RWPE2 (cell line): ENCODE data around the gene MYL10.

Source experiments
- ATAC-seq: fragments of 200-7000 bp; cut with Tn5 transposase; 3 replicates; pipeline ENCODE4 v1.9.1; 2021; ENCODE audit warnings: low read depth
- DNase-seq: peaks from one replicate; pipeline ENCODE4 v3.0.0-alpha.2; 2020; ENCODE audit warnings: low spot score
- H3K27ac ChIP-seq: fragments of 450-650 bp; 2 replicates; pipeline ENCODE4 v1.5.1; 2017; ENCODE audit warnings: mild to moderate bottlenecking; ENCODE audit not compliant: poor library complexity, severe bottlenecking
- H3K27me3 ChIP-seq: fragments of 250-450 bp; sonication (Bioruptor Pico); 2 replicates; pipeline ENCODE4 v1.5.1; 2021; ENCODE audit warnings: mild to moderate bottlenecking, moderate library complexity; ENCODE audit not compliant: insufficient read depth, poor library complexity, severe bottlenecking
- H3K36me3 ChIP-seq: fragments of 250-450 bp; sonication (Bioruptor Pico); 2 replicates; pipeline ENCODE4 v1.5.1; 2020; ENCODE audit warnings: low read depth, mild to moderate bottlenecking, moderate library complexity
- H3K4me1 ChIP-seq: fragments of 250-450 bp; sonication (Bioruptor Pico); 2 replicates; pipeline ENCODE4 v1.5.1; 2021; ENCODE audit warnings: mild to moderate bottlenecking, moderate library complexity; ENCODE audit not compliant: insufficient read depth, poor library complexity, severe bottlenecking
- H3K4me3 ChIP-seq: fragments of 250-450 bp; sonication (Bioruptor Pico); 2 replicates; pipeline ENCODE4 v1.5.1; 2021; ENCODE audit warnings: mild to moderate bottlenecking, moderate library complexity; ENCODE audit not compliant: severe bottlenecking
- H3K9me3 ChIP-seq: fragments of 250-450 bp; sonication (Bioruptor Pico); 2 replicates; pipeline ENCODE4 v1.5.1; 2021; ENCODE audit warnings: mild to moderate bottlenecking, moderate library complexity; ENCODE audit not compliant: severe bottlenecking
- TF ChIP-seq, protein P1 (sequence below): fragments of 450-650 bp; IDR thresholded peaks from one replicate; pipeline ENCODE4 v1.5.1; 2017; ENCODE audit warnings: mild to moderate bottlenecking, moderate library complexity; ENCODE audit not compliant: poor library complexity, severe bottlenecking

MYL10 gene

GRCh38 chr7:101676062-101676598 is 47.0 kb upstream of the MYL10 start:
- no peak for ATAC-seq
- Histone ChIP-seq H3K4me1 (peaks cover 7% of the 10 kb centered on the region), H3K4me3 (no peak overlapping the region), H3K27me3 (no peaks in the 10 kb centered on the region), H3K27ac (no peak overlapping the region), H3K36me3 (no peaks in the 10 kb centered on the region), H3K9me3 (no peaks in the 10 kb centered on the region)
- TF ChIP-seq, protein P1, sequence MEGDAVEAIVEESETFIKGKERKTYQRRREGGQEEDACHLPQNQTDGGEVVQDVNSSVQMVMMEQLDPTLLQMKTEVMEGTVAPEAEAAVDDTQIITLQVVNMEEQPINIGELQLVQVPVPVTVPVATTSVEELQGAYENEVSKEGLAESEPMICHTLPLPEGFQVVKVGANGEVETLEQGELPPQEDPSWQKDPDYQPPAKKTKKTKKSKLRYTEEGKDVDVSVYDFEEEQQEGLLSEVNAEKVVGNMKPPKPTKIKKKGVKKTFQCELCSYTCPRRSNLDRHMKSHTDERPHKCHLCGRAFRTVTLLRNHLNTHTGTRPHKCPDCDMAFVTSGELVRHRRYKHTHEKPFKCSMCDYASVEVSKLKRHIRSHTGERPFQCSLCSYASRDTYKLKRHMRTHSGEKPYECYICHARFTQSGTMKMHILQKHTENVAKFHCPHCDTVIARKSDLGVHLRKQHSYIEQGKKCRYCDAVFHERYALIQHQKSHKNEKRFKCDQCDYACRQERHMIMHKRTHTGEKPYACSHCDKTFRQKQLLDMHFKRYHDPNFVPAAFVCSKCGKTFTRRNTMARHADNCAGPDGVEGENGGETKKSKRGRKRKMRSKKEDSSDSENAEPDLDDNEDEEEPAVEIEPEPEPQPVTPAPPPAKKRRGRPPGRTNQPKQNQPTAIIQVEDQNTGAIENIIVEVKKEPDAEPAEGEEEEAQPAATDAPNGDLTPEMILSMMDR: no peak
- no peak for DNase-seq

GRCh38 chr7:101674439-101674838 is 45.3 kb upstream of the MYL10 start:
- ATAC-seq: no peak

DNA sequence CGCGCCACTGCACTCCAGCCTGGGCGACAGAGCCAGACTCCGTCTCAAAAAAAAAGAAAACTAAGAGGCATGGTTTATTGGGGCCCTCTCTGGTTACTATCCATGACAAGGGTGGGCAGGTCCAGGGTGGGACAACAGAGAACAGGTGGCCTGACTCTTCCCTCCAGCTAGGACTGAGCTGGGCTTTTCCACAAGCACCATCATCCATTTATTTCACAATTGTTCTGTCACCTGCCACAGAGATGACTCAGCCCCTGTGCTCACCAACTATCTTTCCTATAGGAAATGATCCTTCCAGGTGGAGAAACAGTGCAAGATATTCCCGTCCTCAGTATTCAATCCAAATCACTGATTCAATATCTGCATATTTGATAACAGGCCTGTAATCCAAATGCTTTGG is 44.9 kb upstream of the MYL10 start:
- TF ChIP-seq, protein P1: no peak
- no peak overlapping the region for H3K4me3 ChIP-seq
- H3K4me1 ChIP-seq: no peaks in the 10 kb centered on the region
- no peaks in the 10 kb centered on the region for H3K9me3 ChIP-seq
- ATAC-seq (peak; percentile 83), DNase-seq (no peak)
- H3K36me3 ChIP-seq: no peaks in the 10 kb centered on the region
- no peak overlapping the region for H3K27ac ChIP-seq
- no peaks in the 10 kb centered on the region for H3K27me3 ChIP-seq

More at GRCh38 chr7:101674439-101674838, 45.3 kb upstream of the MYL10 start:
- H3K36me3 ChIP-seq: no peaks in the 10 kb centered on the region
- TF ChIP-seq, protein P1: no peak
- no peaks in the 10 kb centered on the region for H3K4me1 ChIP-seq
- no peaks in the 10 kb centered on the region for H3K27me3 ChIP-seq
- no peak overlapping the region for H3K4me3 ChIP-seq
- H3K27ac ChIP-seq: no peak overlapping the region
- H3K9me3 ChIP-seq: no peaks in the 10 kb centered on the region
- no peak for DNase-seq

- DNase-seq (no peak), ATAC-seq (no peak)
- Histone ChIP-seq H3K4me3 (no peak overlapping the region), H3K27ac (no peak overlapping the region), H3K9me3 (no peaks in the 10 kb centered on the region), H3K4me1 (no peaks in the 10 kb centered on the region), H3K27me3 (no peaks in the 10 kb centered on the region), H3K36me3 (no peaks in the 10 kb centered on the region)
- TF ChIP-seq, protein P1: no peak
Observed at GRCh38 chr7:101673315-101673714, 44.2 kb upstream of the MYL10 start.
